Activated gamma-delta T cell (primary cell): ENCODE results near the gene ARHGAP35.

Experiments used
- DNase-seq: peaks from one replicate; lab custom pipeline; 2025; lab: John Stamatoyannopoulos, UW

ARHGAP35 gene

GRCh38 chr19:46904114-46905060 is 43.6 kb downstream of the ARHGAP35 start:
- DNase-seq = no peak

- DNase-seq = no peak
These were observed 45.4 kb downstream of the ARHGAP35 start for GRCh38 chr19:46906221-46906620.

GRCh38 chr19:46907880-46908279 is 47.1 kb downstream of the ARHGAP35 start:
- no peak for DNase-seq

- no peak for DNase-seq
These were observed 48.6 kb downstream of the ARHGAP35 start for GRCh38 chr19:46909356-46909755.
